NCI-H1930 (cell line): ENCODE measurements around the gene GFRA1.

Experiments used
- DNase-seq, 2 experiments: peaks; one replicate each; lab custom pipeline; 2025; lab: John Stamatoyannopoulos, UW

Gene GFRA1

DNA sequence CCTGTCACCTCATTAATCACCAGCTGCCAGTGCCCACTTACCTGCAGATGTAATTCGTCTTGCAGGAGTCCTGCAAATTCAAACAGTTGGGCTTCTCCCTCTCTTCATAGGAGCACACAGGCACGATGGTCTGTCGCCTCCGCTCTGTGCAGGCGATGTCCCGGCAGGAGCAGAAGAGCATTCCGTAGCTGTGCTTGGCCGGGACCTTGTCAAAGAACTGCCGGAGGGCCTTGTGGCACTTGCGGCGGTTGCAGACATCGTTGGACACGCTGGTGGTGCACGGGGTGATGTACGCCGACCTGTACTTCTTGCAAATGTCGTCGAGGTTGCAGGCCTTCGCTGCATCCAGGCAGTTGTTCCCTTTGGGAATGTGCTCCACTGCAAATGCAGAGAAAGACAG is 147.8 kb downstream of the GFRA1 start:
- DNase-seq, result no peak

DNA sequence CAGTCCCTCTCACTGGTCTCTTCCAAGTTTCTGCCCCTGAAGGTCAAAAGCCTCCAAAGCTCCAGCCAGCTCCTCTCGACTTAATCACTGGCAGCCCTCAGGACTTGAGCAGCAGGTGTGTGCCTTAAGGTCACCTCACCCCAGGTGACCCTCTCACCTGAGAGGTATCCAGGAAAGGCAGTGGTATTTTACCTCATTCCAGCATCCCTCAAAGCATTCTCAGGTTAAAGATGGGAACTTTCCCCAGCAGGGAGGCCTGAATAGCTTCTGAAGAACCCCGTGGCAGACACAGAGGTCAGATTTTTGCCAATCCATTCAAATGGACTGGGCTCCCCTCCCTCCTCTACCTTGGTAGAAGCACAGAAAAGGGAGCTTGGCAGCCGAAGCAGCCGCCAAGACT is 148.2 kb downstream of the GFRA1 start:
- DNase-seq, result no peak

DNA sequence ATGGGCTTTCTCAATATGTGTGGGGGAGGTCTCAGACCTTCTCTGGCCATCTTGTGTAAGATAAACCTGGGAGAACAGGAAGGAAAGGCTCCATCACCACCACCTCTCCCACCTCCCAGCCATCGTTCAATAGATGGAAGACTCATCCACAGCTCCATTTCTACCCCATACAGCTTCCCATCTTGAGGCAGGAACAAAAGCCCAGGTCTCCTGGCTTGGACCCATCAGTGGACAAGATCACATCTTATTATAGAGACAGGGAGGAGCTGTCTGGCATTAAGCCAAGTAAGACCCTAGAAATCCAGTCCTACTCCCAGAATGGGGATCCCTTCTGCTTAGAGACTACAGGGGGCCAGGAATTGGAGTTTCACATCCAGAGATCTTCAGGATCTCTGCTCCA is 150.3 kb downstream of the GFRA1 start:
- no peak for DNase-seq

DNA sequence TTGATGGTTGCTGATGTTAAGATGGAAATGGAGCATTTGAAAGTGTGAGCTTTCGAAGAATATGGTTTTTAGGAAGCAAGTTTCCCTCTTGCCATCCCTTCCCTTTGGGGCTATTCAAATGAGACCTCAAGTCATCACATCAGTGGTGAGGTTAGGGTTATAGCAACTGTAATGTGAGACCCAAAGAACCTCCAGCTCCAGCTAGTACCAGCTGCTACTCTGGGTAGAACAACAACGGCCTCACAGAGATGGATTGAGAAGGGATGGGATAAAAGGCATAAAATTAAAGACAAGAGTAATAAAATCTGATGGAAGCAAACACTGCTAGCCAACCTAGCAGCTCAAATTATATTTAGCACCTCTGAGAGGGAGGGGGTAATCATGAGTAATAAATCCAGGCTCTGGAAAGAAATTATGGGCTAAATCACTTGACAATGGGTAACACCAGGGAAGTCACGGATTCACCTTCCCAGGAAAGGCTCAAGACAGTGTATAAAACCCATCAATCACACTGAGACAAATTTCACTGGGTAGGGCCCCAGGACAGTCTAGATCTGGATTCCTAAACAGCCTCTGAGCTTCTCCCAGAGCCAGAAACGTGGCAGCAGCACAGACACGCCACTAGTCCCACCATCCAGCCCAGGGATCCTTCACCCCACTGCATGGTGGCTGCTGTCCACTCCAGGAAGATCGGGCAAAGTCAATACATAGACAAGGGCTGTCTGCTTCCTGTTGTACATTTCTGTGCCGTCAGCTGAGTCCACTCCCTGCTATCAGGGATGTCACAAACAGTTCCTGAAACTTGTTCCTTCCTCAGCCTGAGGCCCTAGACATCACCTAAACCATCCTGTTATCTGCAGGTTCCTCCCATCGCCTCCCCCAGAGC is 151.1 kb downstream of the GFRA1 start:
- DNase-seq, result no peak

DNA sequence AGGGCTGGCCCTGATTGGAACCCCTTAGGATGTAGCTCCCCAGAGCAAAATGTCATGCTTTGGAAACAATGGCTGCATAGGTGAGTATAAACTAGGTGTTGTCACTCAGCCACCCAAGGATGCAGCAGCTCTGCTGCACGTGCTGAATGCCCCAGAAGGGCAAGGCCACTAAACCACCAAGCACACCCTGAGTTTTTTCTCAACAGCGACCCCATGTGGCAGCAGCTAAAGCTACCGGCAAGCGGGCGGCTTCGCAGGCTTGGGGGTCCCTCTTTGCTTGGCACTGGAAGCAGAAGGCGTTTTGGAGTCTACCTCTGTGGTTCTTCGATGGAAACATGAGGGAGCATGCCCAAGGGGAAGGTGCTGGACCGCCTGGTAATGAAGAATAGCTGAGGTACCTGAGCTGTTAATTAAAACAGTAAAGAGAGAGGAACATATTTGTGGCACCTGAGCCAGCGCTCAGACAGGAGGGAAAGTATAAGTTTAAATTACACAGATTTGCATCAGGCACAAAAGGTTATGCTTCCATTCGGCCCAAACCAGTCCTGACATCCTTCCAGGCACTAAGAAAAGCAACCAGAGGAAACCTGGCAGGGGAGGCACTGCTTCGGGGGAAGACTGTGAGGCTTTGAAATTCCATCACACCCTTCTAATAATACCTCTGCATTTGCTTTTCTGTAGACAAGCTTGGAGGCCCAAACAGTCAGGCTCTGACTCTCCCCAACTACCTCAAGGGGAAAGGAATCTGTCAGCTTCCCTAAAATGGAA is 152.1 kb downstream of the GFRA1 start:
- DNase-seq, result no peak

DNA sequence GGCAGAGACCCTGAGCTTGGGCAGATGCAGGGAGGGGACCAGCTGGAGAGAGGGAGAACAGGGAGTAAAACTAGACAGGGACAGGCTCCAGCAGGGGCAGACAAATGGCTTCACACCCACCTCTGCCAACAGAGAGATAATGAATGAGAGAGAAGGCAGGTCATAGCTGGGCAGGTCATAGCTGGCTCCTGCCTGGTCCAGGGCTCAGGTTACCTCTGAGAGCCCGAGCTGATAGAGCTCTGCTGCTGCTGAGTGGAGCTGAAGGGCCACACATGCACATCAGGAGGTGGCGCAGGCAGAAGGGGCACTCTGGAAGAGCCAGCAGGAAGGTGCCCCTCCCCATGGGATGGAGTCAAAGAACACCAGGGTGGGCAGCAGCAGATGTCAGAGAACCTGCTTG is 154.2 kb downstream of the GFRA1 start:
- no peak for DNase-seq

DNA sequence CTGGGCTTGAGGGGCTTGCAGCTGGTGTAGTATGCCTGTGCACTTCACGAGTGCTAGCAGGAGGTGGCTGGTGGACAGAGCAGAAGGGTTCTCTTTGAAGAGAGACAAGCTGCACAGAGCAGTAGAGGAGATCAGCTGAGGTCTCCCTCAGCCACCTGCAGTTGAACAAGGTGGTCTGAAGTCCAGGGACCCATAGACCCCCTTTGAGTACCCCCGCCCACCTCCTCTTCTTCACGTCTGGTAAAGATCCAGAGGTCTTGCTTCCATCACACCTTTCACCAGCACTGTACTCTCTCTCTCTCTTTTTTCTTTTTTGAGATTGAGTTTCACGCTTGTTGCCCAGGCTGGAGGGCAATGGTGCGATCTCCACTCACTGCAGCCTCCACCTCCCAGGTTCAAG is 157.2 kb downstream of the GFRA1 start:
- no peak for DNase-seq

DNA sequence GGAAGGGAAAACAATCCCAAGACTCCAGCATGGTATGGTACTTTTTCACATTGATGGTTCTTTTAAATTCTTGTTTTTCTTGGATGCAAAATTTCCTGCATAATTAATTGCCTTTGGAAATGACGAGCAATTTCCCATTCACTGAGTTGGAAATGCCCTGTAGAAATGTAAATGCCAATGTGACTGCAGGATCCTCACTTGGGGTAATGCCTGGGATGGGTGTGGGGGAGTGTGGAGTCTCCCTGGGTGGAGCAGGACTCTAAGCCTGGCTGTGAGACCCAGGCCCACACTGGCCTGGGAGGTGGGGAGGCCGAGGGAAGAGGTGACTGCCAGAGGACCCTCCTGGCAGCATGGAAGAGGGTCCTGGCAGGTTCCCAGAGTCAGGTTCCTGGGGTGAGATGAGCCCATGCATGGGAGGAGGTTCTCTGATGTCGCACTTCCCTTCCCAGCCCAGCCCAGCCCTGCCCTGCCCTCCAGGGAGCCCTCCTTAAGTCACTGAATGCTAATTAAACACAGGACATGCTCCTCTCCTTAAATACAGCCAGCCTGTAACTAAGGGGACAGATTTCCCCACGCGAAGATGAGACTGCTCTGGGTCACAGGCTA is 157.9 kb downstream of the GFRA1 start:
- no peak for DNase-seq

DNA sequence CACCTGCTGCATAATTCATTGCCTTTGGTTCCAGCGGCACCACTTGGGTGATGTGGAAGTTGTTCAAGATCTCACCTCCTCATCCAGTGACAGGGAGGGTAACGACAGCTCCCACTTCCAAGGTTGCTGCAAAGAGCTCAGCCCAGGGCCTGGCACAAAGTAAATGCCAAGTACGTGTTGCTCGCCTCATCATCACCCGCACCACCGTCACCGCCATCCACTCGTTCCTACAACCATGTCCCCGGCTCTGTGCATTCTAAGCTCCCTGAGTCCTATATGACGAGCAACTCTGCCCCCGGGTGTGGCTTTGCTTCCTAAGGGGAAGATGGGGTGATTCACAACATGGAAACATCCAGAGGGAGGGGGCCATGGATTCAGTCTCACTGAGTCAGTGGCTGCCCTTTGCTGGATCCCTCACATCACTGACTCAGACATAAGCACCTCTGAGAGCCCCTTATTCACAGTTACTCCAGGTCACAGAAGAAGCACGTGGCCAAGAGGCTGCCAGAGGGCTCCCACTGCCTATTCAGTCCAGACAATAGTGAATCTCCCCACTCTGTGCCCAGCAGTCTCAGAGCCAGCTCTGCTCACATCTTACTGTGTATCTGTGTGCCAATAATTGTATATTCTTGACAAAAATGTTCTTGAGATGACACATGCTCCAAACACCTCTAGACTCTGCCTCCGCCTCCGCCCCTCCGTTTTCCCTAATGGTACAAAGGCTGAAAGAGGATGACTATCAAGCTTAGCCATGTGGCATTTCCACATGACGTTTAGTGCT is 159.1 kb downstream of the GFRA1 start:
- no peak for DNase-seq

DNA sequence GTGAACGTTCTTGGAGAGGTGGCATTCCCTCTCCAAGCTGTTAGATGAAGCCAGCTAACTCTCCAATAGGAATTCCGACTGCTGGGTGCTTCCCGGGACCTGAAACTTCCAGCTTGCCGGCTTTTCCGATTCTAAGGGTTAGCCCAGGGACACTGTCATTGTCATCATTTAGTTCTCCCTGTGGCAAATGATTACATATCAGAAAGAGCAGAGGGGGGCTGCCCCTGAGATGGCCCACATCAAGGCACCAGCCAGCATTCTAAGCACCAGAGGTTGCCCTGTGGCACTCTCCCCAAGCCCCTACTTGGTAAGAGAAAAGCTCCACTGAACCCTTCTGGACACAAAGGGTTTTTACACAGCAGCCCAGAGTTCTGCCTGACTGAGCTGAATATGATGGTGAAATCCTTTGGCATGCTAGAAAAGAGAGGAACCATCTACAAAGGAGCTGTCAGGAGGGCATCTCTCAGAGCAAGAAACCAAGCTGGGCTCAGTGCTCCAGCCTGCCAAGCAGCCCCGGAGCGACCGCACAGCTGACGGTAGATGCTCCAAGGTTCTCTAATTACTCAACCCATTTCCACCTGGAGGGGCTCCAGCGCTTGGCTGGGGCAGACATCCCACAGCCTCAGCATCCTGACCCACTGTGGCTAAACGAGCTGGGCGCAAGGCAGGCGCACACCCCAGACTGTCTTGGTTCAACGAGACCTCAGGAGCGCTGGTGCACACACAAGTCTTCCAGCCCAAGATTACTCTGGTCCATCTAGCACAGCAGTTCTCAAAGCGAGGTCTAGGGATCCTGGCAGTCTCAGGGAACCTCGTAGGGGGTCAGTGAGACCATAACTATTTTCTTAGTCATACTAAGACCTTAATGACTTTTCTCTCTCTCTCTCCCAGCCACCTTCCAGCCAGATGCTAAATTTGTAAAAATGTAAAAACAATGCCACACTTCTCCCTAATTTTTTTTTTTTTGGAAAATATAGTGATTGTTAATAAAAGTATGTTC is 160.5 kb downstream of the GFRA1 start:
- DNase-seq, result no peak

DNA sequence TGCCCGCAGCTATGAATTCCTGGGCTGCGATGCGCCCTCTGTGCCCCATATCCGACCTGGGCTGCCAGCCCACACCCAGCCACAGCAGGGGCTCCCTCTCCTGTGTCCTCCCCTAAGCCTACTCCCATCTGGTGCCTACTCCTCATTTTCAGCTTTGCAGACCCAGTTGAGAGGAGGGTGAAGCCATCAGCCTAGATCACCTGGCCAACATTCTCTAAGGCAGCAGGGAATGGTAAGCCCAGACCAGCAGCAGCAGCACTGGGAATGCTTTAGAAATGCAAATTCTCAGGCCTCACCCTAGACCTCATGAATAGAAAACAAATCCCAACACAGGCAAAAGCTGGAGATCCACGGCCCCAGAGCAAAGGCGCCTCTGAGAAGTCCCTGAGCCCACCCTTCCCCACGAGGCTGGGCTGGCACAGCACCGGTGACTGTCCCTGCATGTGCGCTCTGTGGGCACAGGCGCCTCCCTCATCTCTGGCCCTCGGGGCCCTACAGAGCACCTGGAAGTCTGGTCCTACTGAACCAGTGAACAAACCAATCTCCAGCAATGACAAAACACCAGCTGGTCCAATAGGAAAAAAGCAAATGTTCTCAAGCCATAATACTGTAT is 161.4 kb downstream of the GFRA1 start:
- DNase-seq, result no peak

DNA sequence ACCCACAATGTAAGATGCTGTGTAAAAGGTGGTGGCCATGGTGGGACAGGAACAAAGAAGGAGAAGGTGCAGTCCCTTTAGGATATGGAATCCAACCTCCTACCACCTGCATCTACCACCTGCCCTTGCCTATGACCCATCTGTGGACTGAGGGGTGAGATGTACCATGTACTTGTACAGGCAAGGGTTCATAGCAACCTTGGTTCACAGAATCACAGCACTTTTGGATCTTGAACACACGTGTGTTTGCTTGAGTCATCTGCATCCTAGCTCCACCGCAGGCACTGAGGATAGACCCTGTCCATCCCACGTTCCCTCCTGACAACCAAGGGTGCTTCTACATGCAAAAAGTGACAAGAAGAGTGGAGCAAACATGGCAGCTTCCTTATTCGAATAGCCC is 162.3 kb downstream of the GFRA1 start:
- no peak for DNase-seq

DNA sequence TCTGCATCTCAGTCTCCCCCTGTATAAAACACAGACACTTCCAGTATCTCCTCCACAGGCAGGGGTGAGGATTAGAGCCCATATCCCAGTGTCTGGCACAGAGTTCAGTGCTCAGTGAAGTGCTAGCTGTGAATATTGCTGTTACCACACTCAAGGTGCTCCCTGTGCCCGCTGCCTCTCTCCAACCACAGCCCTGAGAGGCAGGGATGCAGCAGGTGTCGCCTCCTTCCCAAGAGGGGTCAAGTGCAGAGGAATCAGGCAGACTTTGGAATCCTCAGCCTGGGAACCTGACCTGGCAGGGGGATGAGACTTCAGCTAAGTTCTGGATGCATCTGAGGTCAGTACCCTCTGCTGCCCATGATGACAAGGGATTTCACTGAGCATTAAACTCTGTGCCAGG is 163.1 kb downstream of the GFRA1 start:
- no peak for DNase-seq

DNA sequence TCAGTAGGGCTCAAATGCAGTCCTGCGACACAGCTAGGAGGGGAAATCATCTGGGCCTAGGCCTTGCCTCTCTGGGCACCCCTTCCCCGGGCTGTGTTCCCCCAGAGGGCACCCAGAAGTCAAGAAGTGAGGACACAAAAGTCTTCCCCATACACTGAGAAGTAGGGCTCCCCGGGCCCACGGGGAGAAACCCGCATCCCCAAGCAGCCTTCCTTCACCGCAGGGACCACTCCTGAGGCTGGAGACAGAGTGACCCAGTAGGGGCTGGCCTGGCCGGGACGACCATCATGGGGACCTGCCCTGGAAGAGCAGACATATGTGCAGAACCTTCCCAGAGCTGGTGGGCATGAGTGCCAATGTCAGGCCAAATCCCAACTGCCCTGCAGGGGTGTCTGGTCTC is 163.5 kb downstream of the GFRA1 start:
- DNase-seq, result no peak

DNA sequence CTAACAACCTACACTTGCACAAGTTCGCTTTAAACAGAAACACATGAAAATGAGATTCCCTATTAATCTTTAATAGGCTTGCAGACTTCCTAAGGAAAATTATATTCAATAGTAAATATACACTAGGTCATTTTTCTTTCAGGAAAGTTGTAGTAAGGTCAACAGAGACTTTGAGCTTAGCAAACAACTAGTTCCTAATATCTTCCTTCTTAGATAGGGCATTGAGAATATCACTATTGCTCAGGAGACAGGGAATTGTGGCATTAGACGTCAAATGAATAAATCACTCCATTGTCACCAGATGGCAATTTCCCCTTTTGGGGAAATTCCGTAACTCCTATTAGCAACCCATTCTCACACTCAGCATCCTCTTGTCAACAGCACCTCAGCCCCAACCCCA is 164.9 kb downstream of the GFRA1 start:
- DNase-seq, result no peak

DNA sequence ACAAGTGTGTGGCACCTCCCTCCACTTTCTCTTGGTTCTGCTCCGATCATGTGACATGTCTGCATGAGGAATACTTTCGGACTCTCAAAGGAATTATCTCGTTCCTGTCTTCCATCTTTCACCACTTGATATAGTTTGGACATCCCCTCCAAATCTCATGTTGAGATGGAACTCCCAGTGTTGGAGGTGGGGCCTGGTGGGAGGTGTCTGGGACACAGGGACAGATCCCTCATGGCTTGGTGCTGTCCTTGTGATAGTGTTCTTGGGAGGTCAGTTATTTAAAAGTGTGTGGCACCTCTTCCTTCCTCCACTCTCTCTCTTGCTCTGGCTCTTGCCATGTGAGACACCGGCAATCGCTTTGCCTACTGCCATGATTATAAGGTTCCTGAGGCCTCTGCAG is 166.4 kb downstream of the GFRA1 start:
- DNase-seq, result no peak

DNA sequence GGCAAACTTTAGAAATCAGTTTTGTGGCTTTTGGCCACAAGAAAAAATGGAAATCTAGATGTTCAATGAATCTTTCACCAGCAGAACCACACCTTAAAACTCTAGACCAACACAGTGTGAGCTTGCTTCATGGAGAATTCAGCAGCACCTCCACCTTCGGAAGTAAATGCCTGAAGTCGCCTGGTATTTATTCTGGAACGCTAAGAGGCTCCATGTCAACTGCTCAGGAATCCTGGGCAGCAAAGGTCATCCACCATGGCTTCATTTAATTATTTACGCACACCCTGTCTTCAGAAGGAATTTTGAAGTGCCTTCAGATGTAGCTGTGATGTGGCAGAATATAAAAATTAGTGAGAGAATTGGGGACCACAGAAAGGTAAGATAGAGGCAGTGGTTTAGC is 167.7 kb downstream of the GFRA1 start:
- no peak for DNase-seq

DNA sequence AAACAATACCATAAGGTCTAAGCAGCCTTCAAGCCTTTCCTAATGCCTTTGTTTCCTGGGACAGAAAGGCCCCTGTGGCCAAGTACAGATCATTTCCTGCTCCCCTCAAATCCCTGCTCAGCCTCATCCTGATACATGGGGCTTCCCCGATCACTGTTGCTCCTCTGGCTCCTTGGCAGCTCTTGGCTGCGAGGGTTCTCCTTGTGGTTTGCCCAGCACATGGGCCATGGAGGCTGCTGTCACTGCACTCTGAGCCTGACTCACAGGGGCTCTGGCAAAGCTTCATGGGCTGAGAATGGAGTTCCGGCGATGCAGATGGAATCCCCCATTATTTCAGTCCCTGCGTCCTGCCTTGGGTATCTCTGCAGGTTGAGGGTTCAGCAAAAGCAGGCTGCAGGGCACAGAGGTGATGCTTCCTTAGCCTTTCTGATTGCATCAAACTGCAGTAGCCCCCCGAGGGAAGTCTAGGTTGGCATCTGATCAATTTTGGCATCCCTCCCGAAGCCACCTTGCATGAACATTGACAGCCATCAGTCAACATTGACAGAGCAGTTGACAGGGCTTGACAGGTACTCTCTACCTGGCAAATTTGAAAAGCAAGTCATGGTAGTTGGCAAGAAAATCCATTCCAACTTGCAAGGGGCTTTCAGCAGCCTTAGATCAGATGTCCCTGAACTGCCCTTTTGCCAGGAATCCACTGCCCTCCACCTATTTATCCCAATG is 168.6 kb downstream of the GFRA1 start:
- DNase-seq, result no peak

DNA sequence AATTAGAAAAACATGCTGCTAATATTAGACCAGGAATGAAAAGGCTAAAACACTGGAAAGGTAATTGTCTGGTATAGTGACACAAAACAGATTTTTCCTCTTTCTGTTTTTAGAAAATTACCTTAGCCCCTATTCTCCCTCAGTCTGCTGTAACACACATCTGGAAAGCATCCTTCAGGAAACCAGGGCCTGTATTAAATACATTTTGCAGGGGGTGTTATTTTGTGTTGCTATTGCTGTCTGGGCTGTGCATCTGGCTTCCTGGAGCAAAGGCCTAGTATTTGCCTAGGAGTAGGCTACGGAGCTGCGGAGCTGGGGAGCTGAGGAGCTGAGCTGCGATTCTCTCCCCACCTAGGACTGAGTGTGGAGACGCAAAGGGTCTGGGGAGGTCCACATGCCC is 169.3 kb downstream of the GFRA1 start:
- DNase-seq, result no peak
